HG03460 (cell line): ENCODE data around the gene SBSN.

ENCODE experiments used
- ATAC-seq: cut with Tn5 transposase; IDR thresholded peaks from one replicate; pipeline ENCODE4 v1.9.1; 2021; ENCODE audit not compliant: unreplicated experiment

SBSN gene

GRCh38 chr19:35533822-35534392, 5.8 kb upstream of the SBSN start:
- no peak for ATAC-seq

DNA sequence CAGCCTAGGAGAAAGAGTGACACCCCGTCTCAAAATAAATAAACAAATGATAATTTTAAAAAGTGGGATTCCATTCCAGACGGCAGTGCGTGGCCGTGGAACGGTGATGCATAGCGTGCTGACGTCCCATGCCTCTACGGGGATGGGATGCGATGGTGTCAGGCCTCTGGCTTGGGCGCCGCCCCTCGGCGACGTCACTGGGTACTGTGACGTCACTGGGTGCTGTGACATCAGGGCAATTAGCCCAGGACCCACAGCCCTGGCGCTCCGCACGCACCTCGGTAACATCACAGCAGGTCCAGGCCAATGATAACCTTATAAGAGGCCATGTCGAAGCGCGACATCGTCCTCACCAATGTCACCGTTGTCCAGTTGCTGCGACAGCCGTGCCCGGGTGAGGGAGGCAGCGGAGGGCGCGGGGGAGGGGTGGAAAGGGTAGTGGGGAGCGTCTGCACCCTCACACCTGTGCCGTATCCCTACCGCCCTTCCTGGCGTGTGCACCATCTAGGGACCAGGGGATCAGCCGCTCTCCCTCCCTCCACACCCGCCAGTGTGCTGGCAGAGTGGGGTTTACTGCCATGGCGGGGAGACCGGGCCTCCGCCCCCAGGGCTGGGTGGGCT, 5.2 kb upstream of the SBSN start, which contains the start of gene GAPDHS:
TSS of gene GAPDHS (plus strand) at position 256 of the 621 bp plus-strand sequence. CDS start at position 328, 72 bp downstream.
- no peak for ATAC-seq

DNA sequence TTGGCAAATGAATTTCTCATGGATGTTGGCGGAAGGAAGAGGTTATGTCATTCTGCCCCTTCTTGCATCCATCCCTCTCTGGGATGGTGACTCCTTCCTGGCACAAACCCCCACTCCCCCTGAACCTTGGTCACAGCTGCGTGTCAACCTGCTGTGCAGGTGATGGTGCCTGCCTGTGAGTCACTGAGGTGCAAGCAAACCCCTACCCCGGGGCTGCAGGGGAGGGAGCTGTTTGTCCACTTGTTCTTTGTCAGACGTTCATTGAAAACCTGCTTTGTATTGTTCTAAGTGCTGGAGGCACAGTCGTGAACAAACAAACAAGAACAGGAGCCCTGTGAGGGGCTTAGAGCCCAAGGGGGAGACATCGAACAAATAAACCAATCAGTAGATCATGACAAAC, 3.2 kb upstream of the SBSN start:
- no peak for ATAC-seq

GRCh38 chr19:35529241-35530218, 1.4 kb upstream of the SBSN start:
- ATAC-seq = no peak

DNA sequence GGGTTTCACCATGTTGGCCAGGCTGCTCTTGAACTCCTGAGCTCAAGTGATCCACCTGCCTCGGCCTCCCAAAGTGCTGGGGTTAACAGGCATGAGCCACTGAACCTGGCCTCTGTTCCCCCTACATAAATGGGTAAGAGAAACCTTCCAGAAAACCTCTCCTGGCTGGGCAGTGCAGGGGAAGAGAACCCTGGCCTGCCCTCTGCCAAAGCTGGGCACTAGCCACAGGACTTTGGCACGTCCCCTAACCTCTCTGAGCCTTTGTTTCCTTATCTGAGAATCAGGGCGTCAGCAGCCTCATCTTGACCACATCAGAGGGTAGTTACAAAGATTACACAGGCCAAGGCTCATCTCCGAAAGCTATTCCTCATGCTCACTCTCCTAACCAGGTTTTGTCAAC, 2.2 kb downstream of the SBSN start:
- no peak for ATAC-seq

DNA sequence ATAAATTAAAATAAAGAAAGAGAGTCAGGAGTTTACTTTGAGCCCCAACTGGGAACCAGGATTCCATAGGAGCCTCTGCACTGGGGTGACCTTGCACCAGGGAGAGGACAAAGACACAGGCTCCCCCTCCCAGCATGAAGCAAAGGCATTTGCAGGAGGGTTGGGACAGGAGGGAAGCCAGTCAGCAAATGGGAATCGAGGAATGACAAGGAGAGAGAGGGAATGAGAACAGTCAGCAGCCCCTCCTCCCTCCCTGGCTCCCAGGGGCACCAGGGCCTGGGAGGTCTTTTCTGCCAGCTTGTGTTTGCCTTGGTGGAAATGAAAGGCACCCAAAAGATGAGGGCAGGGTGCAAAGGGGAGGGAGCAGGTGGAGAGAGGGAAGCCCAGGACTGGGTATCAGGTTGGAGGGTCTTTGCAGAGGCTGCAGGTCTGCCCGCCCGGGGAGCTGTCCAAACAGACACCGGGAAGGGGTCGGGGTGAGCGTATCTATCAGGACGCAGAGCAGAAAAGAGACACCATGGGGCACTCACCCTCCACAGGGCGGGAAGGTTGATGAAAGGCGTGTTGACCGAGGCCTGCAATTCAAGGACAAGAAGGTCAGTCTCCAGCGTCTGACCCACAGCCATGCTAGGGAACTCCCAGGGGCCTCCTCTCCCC, 3.8 kb downstream of the SBSN start:
- ATAC-seq = no peak

- no peak for ATAC-seq
Measured at GRCh38 chr19:35522745-35523327, 5.3 kb downstream of the SBSN start.

GRCh38 chr19:35521124-35521743, 6.9 kb downstream of the SBSN start:
- no peak for ATAC-seq

DNA sequence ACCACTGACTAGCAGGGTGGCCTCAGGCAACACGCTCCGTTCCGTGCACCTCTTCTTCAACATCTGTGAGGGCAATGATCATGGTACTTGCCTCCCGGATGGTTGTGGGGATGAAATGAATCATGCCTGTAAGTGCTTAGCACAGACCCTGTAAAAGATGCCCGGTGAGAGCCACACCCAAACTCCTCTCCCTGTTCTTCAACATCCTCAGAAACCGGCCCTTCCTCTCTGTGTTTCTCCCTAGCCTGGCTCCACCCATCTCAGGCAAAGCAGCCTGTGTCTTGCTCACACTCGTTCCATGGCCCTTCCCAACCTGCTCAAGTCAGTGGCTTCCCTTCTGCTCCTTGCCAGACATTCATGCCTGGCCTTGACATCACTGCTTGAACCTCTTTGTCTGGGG, 8.8 kb downstream of the SBSN start:
- no peak for ATAC-seq

GRCh38 chr19:35518313-35518712, 9.8 kb downstream of the SBSN start:
- no peak for ATAC-seq

- no peak for ATAC-seq
Measured at GRCh38 chr19:35517342-35517741, 10.8 kb downstream of the SBSN start.

DNA sequence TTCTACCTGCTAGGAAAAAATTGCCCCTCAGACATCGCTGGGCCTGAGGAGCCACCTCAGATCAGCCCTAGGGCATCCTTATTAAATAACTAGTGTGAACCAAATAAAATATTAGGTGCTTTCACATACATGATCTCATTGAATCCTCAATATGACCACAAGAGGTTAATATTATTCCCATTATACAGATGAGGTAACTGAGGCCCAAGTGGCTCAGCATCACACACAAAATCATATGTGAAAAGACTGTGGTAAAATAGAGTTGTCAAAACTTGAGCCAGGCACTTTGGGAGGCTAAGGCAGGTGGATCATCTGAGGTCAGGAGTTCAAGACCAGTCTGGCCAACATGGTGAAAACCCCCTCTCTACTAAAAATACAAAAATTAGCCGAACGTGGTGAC, 11.8 kb downstream of the SBSN start:
- ATAC-seq = no peak

GRCh38 chr19:35514282-35514809, 13.8 kb downstream of the SBSN start:
- ATAC-seq = no peak

- ATAC-seq = no peak
Measured at GRCh38 chr19:35513628-35514281, 14.4 kb downstream of the SBSN start, which contains the start of gene DMKN. Gene DMKN (minus strand): TSS chr19:35513649. CDS start chr19:35513475, 174 bp downstream.

DNA sequence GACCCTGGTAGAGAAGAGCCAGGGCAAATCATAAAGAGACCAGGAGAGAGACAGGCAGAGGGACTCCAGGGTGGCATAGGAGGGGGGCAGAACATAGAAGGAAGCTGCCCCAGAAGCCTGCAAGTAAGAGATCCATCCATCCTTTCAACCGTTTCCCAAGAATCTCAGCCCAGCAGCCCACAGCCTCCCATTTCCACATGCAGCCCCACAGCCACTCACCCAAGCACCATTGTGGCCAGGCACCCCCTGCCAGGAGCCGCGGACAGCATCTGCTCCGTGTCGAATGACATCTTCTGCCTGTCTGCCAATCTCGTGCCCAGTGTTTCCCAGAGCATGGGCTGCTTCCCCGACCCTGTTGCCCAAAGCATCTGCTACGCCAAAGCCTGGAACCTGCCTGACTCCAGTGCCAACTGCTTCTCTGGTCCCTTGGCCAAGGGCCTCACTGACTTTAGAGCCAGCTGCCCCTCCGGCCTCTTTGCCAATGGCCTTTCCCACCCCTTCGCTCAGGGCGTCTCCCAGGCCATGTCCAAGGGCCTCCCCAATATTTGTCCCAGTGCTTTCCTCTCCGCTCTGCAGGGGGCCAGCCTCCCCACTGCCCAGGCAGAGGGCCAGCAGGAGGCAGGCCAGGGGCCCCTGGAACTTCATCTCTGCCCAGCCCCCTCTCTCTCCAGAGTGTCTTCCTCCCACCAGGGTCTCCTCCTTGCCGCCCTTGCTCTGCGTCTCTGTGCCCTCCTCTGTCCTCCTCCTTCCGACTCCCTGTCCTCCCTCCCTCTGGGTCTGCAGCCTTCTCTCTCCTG, 15.1 kb downstream of the SBSN start:
- no peak for ATAC-seq

GRCh38 chr19:35511337-35511736, 16.8 kb downstream of the SBSN start:
- ATAC-seq = no peak

GRCh38 chr19:35510626-35510964, 17.5 kb downstream of the SBSN start:
- ATAC-seq = no peak

DNA sequence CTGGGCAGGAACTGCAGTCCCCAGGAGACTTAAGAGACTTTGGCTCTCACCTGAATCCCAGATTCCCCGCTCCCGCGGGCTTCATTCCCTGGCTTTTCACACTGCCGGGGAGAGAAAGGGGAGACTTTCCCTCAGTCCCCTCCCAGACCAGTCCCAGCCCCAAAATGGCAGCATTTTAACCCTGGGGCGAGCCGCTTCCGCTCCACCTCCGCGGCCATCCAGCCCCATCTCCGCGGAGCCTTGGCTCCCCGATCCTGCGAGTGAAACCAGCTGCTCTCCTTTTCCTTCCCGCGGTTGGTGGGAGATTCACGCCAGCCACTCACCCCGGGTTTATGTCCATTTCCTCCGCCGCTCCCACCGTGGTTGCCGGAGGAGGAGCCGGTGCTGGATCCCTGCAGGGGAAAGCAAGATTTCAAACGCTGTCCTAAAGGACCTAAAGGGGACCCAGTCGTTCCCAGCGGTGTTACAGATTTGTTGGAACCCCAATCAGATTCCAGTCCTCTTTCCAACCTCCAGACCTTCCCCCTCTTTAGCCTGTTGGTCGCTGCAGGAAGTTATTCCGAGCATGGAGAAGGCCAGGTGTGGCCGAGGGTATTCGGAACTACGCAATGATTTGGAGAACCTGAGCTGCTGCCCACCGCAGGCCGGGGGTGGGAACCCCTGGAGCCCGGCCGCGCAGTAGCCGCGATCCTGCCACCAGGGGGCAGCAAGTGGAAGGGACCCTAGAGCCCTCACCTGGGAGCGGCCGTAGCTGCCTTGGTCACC, 18.1 kb downstream of the SBSN start:
- no peak for ATAC-seq
